Measurements from ENCODE around the gene MS4A14. TPM values are rescaled to one million over a fixed set of nuclear protein-coding genes. Genes with fewer than 3 reads are reported as not detected.
"Not testable (repeated sequence)": the region's sequence is repeated elsewhere in the genome, so short reads cannot be mapped to it uniquely, and the experiment has no call there.

The MS4A14 gene
- total RNA-seq, 1 donor from 2014 or later = not detected

DNA sequence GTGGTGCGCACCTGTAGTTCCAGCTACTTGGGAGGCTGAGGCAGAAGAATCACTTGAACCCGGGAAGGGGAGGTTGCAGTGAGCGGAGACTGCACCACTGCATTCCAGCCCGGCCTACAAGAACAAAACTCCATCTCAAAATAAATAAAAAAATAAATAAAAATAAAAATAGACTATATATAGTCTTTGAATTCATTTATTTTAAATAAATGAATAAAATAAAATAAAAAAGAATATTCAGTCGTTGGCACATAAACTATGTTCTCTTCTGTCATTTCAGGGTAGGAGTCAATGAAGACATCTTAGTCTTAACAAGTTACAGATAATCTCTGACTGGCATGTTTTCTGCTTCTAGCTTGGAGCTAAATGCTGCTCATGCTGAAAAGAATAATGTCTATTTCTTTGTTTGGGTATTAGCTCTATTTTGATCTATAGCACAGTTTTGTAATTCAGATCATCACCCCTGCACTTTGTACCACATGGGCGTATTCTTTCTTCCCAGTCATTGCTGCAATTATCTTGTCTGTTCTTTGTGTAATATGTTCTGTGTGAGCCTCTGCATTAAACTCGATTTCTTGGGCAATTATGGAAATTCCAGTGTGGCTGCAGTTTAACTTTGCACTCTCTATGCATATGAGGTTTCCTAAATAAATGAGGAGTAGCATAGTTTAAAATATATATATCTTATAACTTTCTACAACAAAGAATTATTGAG lies 1.4 kb upstream of the MS4A14 start:
- Mint-ChIP-seq H3K4me1 (ENCODE audit: low read depth) (no peaks in the 10 kb centered on the region), H3K27ac (no peak overlapping the region), H3K9me3 (no peaks in the 10 kb centered on the region), H3K36me3 (ENCODE audit: low read depth) (no peaks in the 10 kb centered on the region), H3K27me3 (ENCODE audit: low read depth) (peaks cover 2% of the 10 kb centered on the region), H3K4me3 (ENCODE audit: low read depth) (no peak overlapping the region)
- no peak for DNase-seq (ENCODE audit: low spot score)
- intact Hi-C loops (cut with micrococcal nuclease) = no loop called here

DNA sequence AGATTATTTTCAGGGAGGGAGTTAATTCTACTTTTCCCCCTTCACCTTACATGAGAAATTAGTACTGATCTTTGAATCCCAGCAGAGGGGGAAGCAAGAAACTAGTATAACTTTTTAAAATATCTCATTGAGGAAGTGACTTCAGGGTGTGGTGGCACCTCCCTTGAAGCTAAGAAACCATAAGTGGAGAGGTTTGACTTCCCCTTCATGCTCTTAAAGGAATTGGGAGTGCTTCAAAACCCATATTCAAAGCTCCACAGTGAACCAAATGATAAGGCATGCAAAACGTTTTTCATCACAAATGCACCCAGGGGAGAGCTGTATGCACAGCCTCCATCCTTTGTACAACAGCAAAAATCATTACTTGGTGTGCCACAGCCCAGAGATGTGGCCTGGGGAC lies 540 bp downstream of the MS4A14 start:
- H3K4me1 Mint-ChIP-seq (ENCODE audit: low read depth) = no peaks in the 10 kb centered on the region
- intact Hi-C loops (cut with micrococcal nuclease) = no loop called here
- H3K4me3 Mint-ChIP-seq (ENCODE audit: low read depth) = no peak overlapping the region
- H3K36me3 Mint-ChIP-seq (ENCODE audit: low read depth) = no peaks in the 10 kb centered on the region
- H3K27ac Mint-ChIP-seq = no peak overlapping the region
- peaks cover 2% of the 10 kb centered on the region for H3K27me3 Mint-ChIP-seq (ENCODE audit: low read depth)
- DNase-seq (ENCODE audit: low spot score) = no peak
- H3K9me3 Mint-ChIP-seq = no peaks in the 10 kb centered on the region

DNA sequence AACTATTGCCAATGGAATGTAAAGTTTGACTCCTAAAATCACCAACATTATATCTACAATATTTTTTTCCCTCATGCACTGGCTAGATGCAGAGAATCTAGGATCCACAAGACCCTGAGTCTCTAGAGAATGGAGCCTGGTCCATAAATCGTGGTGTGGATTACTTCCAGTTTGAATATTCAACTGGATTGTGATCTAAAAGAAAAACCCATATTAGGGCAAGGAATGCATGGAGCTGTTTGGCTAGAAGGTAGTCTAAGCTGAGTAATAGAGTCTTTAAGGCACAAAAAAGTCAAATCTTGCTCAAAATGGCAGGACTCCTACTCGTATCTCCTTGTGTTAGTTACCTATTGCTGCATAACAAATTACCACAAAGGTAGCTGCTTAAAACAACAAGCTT lies 23.8 kb downstream of the MS4A14 start:
- Mint-ChIP-seq H3K27ac (no peak overlapping the region), H3K9me3 (no peaks in the 10 kb centered on the region), H3K36me3 (ENCODE audit: low read depth) (no peaks in the 10 kb centered on the region), H3K4me1 (ENCODE audit: low read depth) (no peaks in the 10 kb centered on the region), H3K27me3 (ENCODE audit: low read depth) (peaks cover 5% of the 10 kb centered on the region), H3K4me3 (ENCODE audit: low read depth) (no peak overlapping the region)
- intact Hi-C loops (cut with micrococcal nuclease) = no loop called here
- no peak for DNase-seq (ENCODE audit: low spot score)

DNA sequence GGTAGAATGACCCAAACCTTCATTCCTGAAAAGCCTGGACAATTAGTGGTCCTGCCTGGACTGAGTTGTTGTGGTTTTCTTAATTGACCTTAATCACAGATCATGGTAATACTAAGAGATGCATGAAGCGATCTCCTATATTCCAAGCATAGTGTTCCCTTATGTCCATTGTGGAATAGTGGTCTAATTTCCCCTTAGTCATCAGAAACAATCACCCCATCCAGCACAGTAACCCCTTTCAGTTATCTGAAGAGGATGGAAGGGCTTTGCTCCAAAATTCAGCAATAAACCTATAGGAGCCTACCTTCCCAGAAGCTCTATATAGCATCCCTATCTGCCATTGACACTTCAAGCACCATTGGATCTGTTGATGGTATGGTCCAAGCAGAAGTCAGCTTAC lies 26.4 kb downstream of the MS4A14 start:
- intact Hi-C loops (cut with micrococcal nuclease) = no loop called here
- Mint-ChIP-seq H3K4me1 (ENCODE audit: low read depth) (no peaks in the 10 kb centered on the region), H3K27me3 (ENCODE audit: low read depth) (peaks cover 5% of the 10 kb centered on the region), H3K27ac (no peak overlapping the region), H3K36me3 (ENCODE audit: low read depth) (no peaks in the 10 kb centered on the region), H3K9me3 (no peaks in the 10 kb centered on the region), H3K4me3 (ENCODE audit: low read depth) (no peak overlapping the region)
- DNase-seq (ENCODE audit: low spot score) = no peak

DNA sequence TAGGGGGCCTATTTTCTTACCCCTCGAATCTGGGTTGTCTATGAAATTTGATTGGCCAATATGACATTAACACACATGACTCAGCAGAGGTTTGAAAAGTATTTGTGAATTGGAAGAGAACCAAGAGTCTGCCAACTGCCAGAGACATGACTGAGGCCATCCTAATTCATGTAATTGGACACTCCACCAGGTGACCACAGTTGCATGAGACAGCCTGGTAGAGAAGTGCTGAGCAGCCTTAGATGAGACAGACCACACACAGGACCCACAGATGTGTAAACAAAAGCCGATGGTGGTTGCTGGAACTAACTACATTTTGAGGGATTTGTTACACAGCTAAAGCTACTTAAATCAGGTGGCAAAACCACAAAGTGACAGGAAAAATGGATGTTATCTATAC lies 32.3 kb downstream of the MS4A14 start:
- Mint-ChIP-seq H3K9me3 (no peaks in the 10 kb centered on the region), H3K27me3 (ENCODE audit: low read depth) (peaks cover 7% of the 10 kb centered on the region), H3K27ac (no peak overlapping the region), H3K4me1 (ENCODE audit: low read depth) (no peaks in the 10 kb centered on the region), H3K4me3 (ENCODE audit: low read depth) (no peak overlapping the region), H3K36me3 (ENCODE audit: low read depth) (no peaks in the 10 kb centered on the region)
- intact Hi-C loops (cut with micrococcal nuclease) = no loop called here
- no peak for DNase-seq (ENCODE audit: low spot score)

DNA sequence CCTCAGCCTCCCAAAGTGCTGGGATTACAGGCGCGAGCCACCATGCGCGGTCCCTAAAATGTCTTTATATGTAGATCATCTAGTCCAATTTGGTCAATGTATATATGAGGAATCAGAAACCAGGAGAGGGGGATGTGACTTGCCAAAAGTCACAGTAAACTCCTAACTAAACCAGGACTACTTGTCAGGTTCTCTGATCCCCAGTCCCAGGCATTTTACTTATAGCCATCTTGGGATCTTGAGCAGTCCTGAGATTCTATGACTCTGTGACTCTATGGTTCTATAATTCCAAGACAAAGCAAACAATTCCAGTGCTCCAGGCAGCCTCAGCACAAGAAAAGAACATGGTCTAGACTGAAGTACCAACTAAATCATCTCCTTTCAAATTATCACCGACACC lies 33.0 kb downstream of the MS4A14 start, which contains the start of gene MS4A5:
MS4A5 (plus strand) TSS at position 301 of the 400 bp plus-strand sequence. CDS start 103 bp downstream, outside the sequence.
- no peak within 1 kb of the TSS for H3K27ac Mint-ChIP-seq
- DNase-seq (ENCODE audit: low spot score) = no peak
- peaks cover 9% of the 10 kb centered on the region for H3K27me3 Mint-ChIP-seq (ENCODE audit: low read depth)
- H3K4me3 Mint-ChIP-seq (ENCODE audit: low read depth) = no peak within 1 kb of the TSS
- intact Hi-C loops (cut with micrococcal nuclease) = no loop called here
- no peaks in the 10 kb centered on the region for H3K36me3 Mint-ChIP-seq (ENCODE audit: low read depth)
- H3K9me3 Mint-ChIP-seq = no peaks in the 10 kb centered on the region
- no peaks in the 10 kb centered on the region for H3K4me1 Mint-ChIP-seq (ENCODE audit: low read depth)

DNA sequence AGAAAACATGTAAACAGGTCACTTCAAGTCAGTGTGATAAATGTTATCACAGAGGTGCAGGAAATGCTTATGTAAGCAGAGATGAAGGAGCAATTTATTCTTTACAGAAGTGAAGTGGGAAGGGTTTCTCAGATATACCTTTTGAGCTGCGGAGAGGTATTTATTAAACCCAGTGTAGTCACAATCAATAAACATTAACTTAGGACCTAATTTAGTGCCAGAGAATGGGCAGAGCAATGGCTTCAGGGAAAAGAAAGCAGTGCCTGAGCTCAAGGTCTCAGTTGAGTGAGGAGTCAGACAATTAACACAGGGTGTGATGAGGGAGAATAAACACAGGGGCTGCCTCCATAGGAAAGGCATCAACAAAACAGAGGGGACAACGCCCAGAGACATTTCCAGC lies 35.0 kb downstream of the MS4A14 start:
- Mint-ChIP-seq H3K9me3 (no peaks in the 10 kb centered on the region), H3K4me1 (ENCODE audit: low read depth) (no peaks in the 10 kb centered on the region), H3K36me3 (ENCODE audit: low read depth) (no peaks in the 10 kb centered on the region), H3K27ac (no peak overlapping the region), H3K27me3 (ENCODE audit: low read depth) (peaks cover 9% of the 10 kb centered on the region), H3K4me3 (ENCODE audit: low read depth) (no peak overlapping the region)
- DNase-seq (ENCODE audit: low spot score) = no peak
- intact Hi-C loops (cut with micrococcal nuclease) = no loop called here

DNA sequence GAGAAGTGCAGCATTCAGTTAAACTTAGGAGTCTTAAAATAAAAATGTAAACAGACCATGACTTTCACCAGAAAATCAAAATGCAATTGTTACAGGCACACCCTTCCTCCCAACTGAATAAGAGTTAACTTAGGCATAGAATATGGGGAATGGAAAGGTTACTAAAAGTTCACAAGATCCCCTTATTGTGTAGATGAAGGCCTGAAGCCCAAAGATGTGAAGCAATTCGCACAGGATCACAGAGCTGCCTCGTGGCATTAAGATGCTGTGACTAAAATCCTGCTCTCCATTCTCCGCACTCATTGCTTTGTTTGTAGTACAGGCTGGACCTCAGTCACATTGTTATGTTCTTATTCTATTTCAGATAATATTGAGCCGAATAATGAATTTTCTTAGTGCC lies 37.1 kb downstream of the MS4A14 start:
- H3K4me1 Mint-ChIP-seq (ENCODE audit: low read depth) = no peaks in the 10 kb centered on the region
- peaks cover 7% of the 10 kb centered on the region for H3K27me3 Mint-ChIP-seq (ENCODE audit: low read depth)
- H3K9me3 Mint-ChIP-seq = no peaks in the 10 kb centered on the region
- no peak overlapping the region for H3K27ac Mint-ChIP-seq
- no peaks in the 10 kb centered on the region for H3K36me3 Mint-ChIP-seq (ENCODE audit: low read depth)
- no peak for DNase-seq (ENCODE audit: low spot score)
- intact Hi-C loops (cut with micrococcal nuclease) = no loop called here
- no peak overlapping the region for H3K4me3 Mint-ChIP-seq (ENCODE audit: low read depth)

DNA sequence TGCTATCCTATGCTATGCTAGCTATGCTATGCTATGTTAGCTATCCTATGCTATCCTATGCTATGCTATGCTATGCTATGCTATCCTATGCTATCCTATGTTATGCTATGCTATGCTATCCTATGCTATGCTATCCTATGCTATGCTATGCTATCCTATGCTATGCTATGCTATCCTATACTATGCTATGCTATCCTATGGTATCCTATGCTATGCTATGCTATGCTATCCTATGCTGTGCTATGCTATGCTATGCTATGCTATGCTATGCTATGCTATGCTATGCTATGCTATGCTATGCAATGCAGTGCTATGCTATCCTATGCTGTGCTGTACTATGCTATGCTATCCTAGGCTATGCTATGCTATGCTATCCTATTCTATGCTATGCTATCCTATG lies 50.8 kb downstream of the MS4A14 start:
- Mint-ChIP-seq H3K36me3 (ENCODE audit: low read depth) (no peaks in the 10 kb centered on the region), H3K4me1 (ENCODE audit: low read depth) (peaks cover 12% of the 10 kb centered on the region), H3K4me3 (ENCODE audit: low read depth) (no peak overlapping the region), H3K27ac (no peak overlapping the region), H3K27me3 (ENCODE audit: low read depth) (peaks cover 3% of the 10 kb centered on the region), H3K9me3 (no peaks in the 10 kb centered on the region)
- no peak for DNase-seq (ENCODE audit: low spot score)
- intact Hi-C loops (cut with micrococcal nuclease) = no loop called here

DNA sequence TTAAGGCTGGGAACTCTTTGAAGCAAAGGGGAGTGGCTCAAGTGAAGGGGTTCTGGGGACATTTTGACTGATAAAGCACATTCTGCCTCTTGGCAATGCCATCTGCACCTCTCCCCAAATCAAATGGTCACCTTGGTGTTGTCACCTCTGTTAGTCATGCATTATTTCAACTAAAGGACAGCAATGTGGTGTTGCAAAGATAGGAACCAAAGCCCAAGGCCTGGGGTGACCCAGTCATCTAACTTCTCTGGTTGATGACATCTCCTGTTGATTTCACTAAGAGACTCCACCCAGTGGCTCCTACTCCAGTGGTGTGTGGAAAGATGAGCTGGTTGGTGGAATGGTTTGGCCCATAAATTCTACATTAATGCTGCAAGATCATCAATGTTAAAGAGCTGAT lies 51.6 kb downstream of the MS4A14 start:
- Mint-ChIP-seq H3K27ac (no peak overlapping the region), H3K4me3 (ENCODE audit: low read depth) (no peak overlapping the region), H3K36me3 (ENCODE audit: low read depth) (no peaks in the 10 kb centered on the region), H3K9me3 (no peaks in the 10 kb centered on the region), H3K27me3 (ENCODE audit: low read depth) (peaks cover 3% of the 10 kb centered on the region), H3K4me1 (ENCODE audit: low read depth) (peaks cover 12% of the 10 kb centered on the region)
- intact Hi-C loops (cut with micrococcal nuclease) = no loop called here
- DNase-seq (ENCODE audit: low spot score) = no peak

DNA sequence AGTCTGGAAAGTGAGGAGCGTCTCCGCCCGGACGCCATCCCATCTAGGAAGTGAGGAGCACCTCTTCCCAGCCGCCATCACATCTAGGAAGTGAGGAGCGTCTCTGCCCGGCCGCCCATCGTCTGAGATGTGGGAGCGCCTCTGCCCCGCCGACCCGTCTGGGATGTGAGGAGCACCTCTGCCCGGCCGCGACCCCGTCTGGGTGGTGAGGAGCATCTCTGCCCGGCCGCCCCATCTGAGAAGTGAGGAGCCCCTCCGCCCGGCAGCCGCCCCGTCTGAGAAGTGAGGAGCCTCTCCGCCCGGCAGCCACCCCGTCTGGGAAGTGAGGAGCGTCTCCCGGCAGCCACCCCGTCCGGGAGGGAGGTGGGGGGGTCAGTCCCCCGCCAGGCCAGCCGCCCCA lies 54.9 kb downstream of the MS4A14 start:
- H3K4me1 Mint-ChIP-seq (ENCODE audit: low read depth); H3K36me3 Mint-ChIP-seq (ENCODE audit: low read depth); intact Hi-C loops (cut with micrococcal nuclease); H3K9me3 Mint-ChIP-seq; DNase-seq (ENCODE audit: low spot score); H3K4me3 Mint-ChIP-seq (ENCODE audit: low read depth); H3K27me3 Mint-ChIP-seq (ENCODE audit: low read depth); H3K27ac Mint-ChIP-seq: not testable (repeated sequence)

DNA sequence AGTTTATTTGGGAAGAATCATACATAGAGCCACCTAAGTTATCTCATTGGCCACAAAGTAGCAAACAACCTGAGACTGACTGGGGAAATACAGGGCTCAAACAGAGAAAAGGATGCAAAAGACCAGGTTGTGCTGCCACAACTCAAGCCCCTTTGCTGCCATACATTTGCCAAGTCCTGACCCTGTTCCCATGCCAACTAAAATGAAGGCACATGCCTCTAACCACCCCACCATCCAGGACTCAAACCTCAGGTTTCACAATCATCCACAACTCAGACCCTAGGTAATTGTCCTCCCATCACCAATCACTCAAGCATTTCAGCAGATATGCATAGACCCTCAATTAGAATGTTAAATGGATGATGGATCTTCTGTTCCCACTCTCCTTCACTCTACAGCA lies 58.0 kb downstream of the MS4A14 start:
- Mint-ChIP-seq H3K27ac (no peak overlapping the region), H3K9me3 (no peaks in the 10 kb centered on the region), H3K4me1 (ENCODE audit: low read depth) (no peaks in the 10 kb centered on the region), H3K27me3 (ENCODE audit: low read depth) (peaks cover 16% of the 10 kb centered on the region), H3K4me3 (ENCODE audit: low read depth) (no peak overlapping the region), H3K36me3 (ENCODE audit: low read depth) (no peaks in the 10 kb centered on the region)
- DNase-seq (ENCODE audit: low spot score) = no peak
- intact Hi-C loops (cut with micrococcal nuclease) = no loop called here

DNA sequence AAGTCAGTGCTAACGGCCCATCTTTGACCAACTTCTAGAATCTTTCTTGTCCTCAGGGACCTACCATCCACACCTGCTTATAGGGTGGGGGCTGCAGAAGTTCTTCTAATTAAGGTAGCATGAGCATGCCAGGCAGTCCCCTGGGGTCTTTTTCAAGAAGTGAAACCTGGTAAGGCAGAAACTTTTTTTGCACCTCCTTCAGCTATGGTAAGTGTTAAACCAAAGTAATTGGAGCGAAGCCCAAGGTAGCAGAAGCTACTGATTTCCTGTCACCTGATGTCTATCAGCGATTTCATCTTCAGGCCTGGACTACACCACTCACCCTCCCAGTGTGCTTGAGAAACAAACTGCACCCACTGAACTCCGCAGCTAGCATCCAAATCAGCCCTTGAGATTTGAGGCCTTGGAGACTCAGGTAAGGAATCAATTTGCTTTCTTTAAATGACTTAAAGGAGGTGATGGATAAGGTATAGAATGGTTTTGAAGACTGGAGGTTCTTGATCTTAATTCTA lies 59.3 kb downstream of the MS4A14 start, which contains the start of gene MS4A1:
MS4A1 (plus strand) TSS at position 317 of the 512 bp plus-strand sequence. CDS start 6,528 bp downstream, outside the sequence.
- H3K9me3 Mint-ChIP-seq = no peaks in the 10 kb centered on the region
- H3K4me3 Mint-ChIP-seq (ENCODE audit: low read depth) = no peak within 1 kb of the TSS
- DNase-seq (ENCODE audit: low spot score) = no peak
- peaks cover 16% of the 10 kb centered on the region for H3K27me3 Mint-ChIP-seq (ENCODE audit: low read depth)
- H3K36me3 Mint-ChIP-seq (ENCODE audit: low read depth) = no peaks in the 10 kb centered on the region
- no peak within 1 kb of the TSS for H3K27ac Mint-ChIP-seq
- H3K4me1 Mint-ChIP-seq (ENCODE audit: low read depth) = no peaks in the 10 kb centered on the region
- intact Hi-C loops (cut with micrococcal nuclease) = no loop called here

All from activated T-helper 2 cell treated with anti-CD3 and anti-CD28 coated beads, Interferon-gamma antibody, Interleukin-2, Interleukin-4, amounts not matched to agents 10 μg/mL and 5 μg/mL and 100 μg/mL, durations not matched to agents 14 hours and 24 hours and 36 hours (primary cell).